Measurements from ENCODE around the gene NFKB1.

DNA sequence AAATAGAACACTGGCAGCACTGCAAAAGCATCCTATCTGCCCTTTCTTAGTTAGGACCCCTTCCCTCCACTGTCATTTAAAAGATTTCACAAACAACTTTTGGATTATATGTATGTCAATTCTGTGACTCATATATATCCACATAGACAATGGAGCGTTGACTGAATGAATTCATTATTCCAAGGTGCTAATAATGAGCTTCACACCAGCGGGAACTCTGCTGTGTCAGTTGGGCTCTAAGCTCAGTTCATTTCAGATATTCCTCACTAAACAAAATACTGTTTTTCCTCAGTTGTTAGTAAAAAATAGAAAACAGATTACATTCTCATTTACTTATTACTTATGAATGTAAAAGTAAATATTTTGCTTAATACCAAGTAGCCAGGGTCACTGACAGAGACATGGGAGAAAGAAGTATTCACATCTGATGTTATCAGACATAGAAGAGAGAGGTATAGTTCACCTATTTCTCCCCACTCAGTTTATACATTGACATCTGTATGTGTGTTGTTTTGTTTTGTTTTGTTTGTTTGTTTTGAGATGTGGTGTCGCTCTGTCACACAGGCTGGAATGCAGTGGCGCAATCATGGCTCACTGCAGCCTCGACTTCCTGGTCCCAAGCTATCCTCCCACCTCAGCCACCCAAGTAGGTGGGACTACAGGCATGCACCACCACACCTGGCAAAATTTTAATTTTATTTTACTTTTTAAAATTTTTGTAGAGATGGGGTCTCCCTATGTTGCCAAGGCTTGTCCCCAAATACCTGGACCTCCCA lies 10.9 kb downstream of the NFKB1 start:
- TF ChIP-seq, protein P1, sequence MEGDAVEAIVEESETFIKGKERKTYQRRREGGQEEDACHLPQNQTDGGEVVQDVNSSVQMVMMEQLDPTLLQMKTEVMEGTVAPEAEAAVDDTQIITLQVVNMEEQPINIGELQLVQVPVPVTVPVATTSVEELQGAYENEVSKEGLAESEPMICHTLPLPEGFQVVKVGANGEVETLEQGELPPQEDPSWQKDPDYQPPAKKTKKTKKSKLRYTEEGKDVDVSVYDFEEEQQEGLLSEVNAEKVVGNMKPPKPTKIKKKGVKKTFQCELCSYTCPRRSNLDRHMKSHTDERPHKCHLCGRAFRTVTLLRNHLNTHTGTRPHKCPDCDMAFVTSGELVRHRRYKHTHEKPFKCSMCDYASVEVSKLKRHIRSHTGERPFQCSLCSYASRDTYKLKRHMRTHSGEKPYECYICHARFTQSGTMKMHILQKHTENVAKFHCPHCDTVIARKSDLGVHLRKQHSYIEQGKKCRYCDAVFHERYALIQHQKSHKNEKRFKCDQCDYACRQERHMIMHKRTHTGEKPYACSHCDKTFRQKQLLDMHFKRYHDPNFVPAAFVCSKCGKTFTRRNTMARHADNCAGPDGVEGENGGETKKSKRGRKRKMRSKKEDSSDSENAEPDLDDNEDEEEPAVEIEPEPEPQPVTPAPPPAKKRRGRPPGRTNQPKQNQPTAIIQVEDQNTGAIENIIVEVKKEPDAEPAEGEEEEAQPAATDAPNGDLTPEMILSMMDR (IDR thresholded peaks at IDR 0.05), result no peak
- TF ChIP-seq EZH2 (IDR thresholded peaks at IDR 0.05; ENCODE audit: borderline replicate concordance, insufficient read depth, low read depth, low read length, poor library complexity, severe bottlenecking), result no peak

Measured in B cell (primary cell).